HepG2 (cell line): ENCODE results near the gene TARS3. TPM values are rescaled to one million over a fixed set of nuclear protein-coding genes. Genes with fewer than 3 reads are reported as not detected.

Experiments
- CBX1 ChIP-seq: IDR thresholded peaks from one replicate; pipeline ENCODE4 v1.6.1; 2016; ENCODE audit warnings: antibody characterized with exemption, low read depth
- CREB3 ChIP-seq: sonication (generic); formaldehyde crosslinking; IDR thresholded peaks from 2 replicates; pipeline ENCODE4 v1.5.0; 2020; ENCODE audit warnings: missing genetic modification reagents
- CREM ChIP-seq, 2 experiments: sonication (generic) in 1 of 2; formaldehyde crosslinking in 1 of 2; IDR thresholded peaks; 2 replicates each; pipeline versions ENCODE4 v1.4.0 to v1.6.1; 2016 to 2020; ENCODE audit warnings: antibody characterized with exemption in 1 of 2, mild to moderate bottlenecking in 1 of 2, missing genetic modification reagents in 1 of 2
- FOXM1 ChIP-seq: sonication (generic); formaldehyde crosslinking; IDR thresholded peaks from 2 replicates; pipeline ENCODE4 v1.5.0; 2020; ENCODE audit warnings: missing genetic modification reagents
- HMGXB3 ChIP-seq: sonication (generic); formaldehyde crosslinking; IDR thresholded peaks from 2 replicates; pipeline ENCODE4 v1.4.0; 2020; ENCODE audit warnings: missing genetic modification reagents, borderline replicate concordance
- RARG ChIP-seq: sonication (generic); formaldehyde crosslinking; IDR thresholded peaks from 2 replicates; pipeline ENCODE4 v1.4.0; 2020; ENCODE audit warnings: low read depth, mild to moderate bottlenecking, missing genetic modification reagents
- RBM39 ChIP-seq: fragments of 200-400 bp; formaldehyde crosslinking; IDR thresholded peaks from one replicate; pipeline ENCODE4 v1.6.1; 2018; ENCODE audit warnings: antibody characterized with exemption, mild to moderate bottlenecking, low read depth, low read length; ENCODE audit not compliant: poor library complexity, severe bottlenecking
- SMYD3 ChIP-seq: sonication (generic); formaldehyde crosslinking; IDR thresholded peaks from 2 replicates; pipeline ENCODE4 v1.8.1; 2023; ENCODE audit warnings: mild to moderate bottlenecking, missing genetic modification reagents
- THAP11 ChIP-seq: IDR thresholded peaks from 2 replicates; pipeline ENCODE4 v1.6.1; 2016; ENCODE audit warnings: missing biosample characterization, missing genetic modification reagents
- ZBTB2 ChIP-seq: sonication (generic); formaldehyde crosslinking; IDR thresholded peaks from 2 replicates; pipeline ENCODE4 v1.8.0; 2022; ENCODE audit warnings: low read depth, missing genetic modification reagents
- ZNF367 ChIP-seq: sonication (generic); formaldehyde crosslinking; IDR thresholded peaks from 2 replicates; pipeline ENCODE4 v1.4.0; 2020; ENCODE audit warnings: missing genetic modification reagents, borderline replicate concordance
- ZNF446 ChIP-seq: sonication (generic); formaldehyde crosslinking; IDR thresholded peaks from 2 replicates; pipeline ENCODE4 v1.5.0; 2020; ENCODE audit warnings: mild to moderate bottlenecking, missing genetic modification reagents
- ZNF572 ChIP-seq: sonication (generic); formaldehyde crosslinking; IDR thresholded peaks from 2 replicates; pipeline ENCODE4 v1.5.1; 2020; ENCODE audit warnings: mild to moderate bottlenecking, missing genetic modification reagents
- polyA plus RNA-seq, 8 experiments: library from polyadenylated mRNA; depleted of rRNA in 3 of 8; stranded (reverse) in 7 of 8; unstranded in 1 of 8; fragments of >200 nt; fragmentation: Illumina TruSeq in 4 of 8; extraction: Trizol in 4 of 8; gene quantifications; 2 replicates each; pipeline versions ENCODE4 v1.2.1 to v1.2.3, GENCODE V29; 2011 to 2016; ENCODE audit warnings: low read depth in 4 of 8, missing spikeins in 1 of 8, mixed read lengths in 1 of 8; ENCODE audit not compliant: insufficient read depth in 1 of 8
- total RNA-seq, 5 experiments: library from RNA; depleted of rRNA; stranded (reverse); fragments of >200 nt; fragmentation: Illumina TruSeq; extraction: Trizol; gene quantifications; 2 replicates each; pipeline ENCODE4 v1.2.3, GENCODE V29; 2016; ENCODE audit warnings: low read depth in 1 of 5
- TF ChIP-seq, protein P1 (sequence below), 2 experiments: IDR thresholded peaks; 2 replicates each; pipeline ENCODE4 v1.6.1; 2011 to 2012; ENCODE audit warnings: low read length in 2 of 2, borderline replicate concordance in 1 of 2, low read depth in 1 of 2, mild to moderate bottlenecking in 1 of 2, moderate library complexity in 1 of 2

TARS3 gene
- total and polyA plus RNA-seq, 2 of the 13 experiments (the other 11 are each of a cell fraction or from before 2014, with no cell fraction given) = 4.1 to 11.7 TPM

DNA sequence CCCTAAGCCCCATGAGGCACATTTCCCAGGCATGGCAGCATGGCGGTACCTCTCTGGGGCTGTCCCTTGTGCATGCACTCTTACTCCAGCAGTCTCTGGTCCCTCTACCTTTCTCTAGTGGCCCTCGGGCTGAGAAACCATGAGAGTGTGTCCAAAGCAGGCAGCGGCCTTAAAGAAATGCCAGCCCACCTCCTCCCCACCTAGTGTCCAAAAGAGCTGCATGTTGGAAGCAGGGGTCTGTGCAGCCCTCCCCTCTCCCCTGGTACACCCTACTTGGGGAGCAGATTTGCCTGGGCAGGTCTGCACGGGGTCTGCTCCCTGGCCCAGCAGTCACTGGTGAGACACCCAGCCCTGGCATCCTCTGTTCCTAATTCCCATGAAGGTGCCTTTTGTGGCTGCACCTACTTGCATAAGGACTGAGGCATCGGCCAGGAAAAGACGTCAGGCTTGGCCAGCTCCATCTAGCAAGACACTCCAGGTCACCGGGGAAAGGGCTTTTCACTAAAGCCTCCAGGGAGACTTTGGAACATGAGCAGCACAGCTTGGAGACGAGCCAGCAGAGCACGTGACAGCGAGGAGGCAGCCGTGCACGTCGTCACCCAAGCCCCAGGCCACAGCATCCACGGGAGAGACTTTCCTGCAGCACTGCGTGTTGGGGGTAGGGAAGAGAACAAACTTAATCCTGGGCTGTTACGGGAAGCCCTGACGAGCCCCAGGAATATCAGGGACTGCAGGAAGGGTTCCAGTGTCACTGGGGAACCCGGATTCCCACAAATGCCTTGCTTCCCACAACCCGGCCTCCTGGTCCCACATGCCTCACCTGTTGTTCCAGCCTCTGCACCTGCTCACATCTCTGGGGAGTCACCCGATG, 110.9 kb downstream of the TARS3 start (continued):
- TF ChIP-seq ZBTB2 (CRISPR knock-in tag) = no peak
- TF ChIP-seq FOXM1 = no peak
- peak; percentile 38 for TF ChIP-seq RBM39
- peak; percentile 22; the same call in 1 of the 2 replicates for TF ChIP-seq CREM (IDR thresholded peaks at IDR 0.05)
- TF ChIP-seq CREM (CRISPR knock-in tag; IDR thresholded peaks at IDR 0.05) = no peak
- TF ChIP-seq SMYD3 (CRISPR knock-in tag) = no peak
- no peak; the same call in 1 of the 2 replicates for TF ChIP-seq ZNF446 (CRISPR knock-in tag)
- TF ChIP-seq RARG (CRISPR knock-in tag) = no peak
- TF ChIP-seq HMGXB3 (CRISPR knock-in tag) = no peak
- TF ChIP-seq CREB3 (CRISPR knock-in tag) = no peak
- TF ChIP-seq, protein P1, sequence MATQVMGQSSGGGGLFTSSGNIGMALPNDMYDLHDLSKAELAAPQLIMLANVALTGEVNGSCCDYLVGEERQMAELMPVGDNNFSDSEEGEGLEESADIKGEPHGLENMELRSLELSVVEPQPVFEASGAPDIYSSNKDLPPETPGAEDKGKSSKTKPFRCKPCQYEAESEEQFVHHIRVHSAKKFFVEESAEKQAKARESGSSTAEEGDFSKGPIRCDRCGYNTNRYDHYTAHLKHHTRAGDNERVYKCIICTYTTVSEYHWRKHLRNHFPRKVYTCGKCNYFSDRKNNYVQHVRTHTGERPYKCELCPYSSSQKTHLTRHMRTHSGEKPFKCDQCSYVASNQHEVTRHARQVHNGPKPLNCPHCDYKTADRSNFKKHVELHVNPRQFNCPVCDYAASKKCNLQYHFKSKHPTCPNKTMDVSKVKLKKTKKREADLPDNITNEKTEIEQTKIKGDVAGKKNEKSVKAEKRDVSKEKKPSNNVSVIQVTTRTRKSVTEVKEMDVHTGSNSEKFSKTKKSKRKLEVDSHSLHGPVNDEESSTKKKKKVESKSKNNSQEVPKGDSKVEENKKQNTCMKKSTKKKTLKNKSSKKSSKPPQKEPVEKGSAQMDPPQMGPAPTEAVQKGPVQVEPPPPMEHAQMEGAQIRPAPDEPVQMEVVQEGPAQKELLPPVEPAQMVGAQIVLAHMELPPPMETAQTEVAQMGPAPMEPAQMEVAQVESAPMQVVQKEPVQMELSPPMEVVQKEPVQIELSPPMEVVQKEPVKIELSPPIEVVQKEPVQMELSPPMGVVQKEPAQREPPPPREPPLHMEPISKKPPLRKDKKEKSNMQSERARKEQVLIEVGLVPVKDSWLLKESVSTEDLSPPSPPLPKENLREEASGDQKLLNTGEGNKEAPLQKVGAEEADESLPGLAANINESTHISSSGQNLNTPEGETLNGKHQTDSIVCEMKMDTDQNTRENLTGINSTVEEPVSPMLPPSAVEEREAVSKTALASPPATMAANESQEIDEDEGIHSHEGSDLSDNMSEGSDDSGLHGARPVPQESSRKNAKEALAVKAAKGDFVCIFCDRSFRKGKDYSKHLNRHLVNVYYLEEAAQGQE (IDR thresholded peaks at IDR 0.05; ENCODE audit: borderline replicate concordance in 1 of 2, low read depth in 1 of 2, low read length in 2 of 2) = no peak
- TF ChIP-seq ZNF367 (CRISPR knock-in tag) = no peak
- TF ChIP-seq CBX1 = no peak
- TF ChIP-seq THAP11 (CRISPR knock-in tag) = no peak; the same call in 1 of the 2 replicates
- 0 out of 2 replicates have a peak, but pooled peaks have one; percentile 56 for TF ChIP-seq ZNF572 (CRISPR knock-in tag)
